Stimulated activated CD4-positive, alpha-beta T cell treated with anti-CD3 and anti-CD28 coated beads, Interleukin-4, amount 100 ng/mL, for 4 hours (primary cell): ENCODE data around the gene CT45A10.
"Not testable (repeated sequence)": the region's sequence is repeated elsewhere in the genome, so short reads cannot be mapped to it uniquely, and the experiment has no call there.

Experiments
- DNase-seq, 2 experiments: peaks; one replicate each; pipeline ENCODE4 v3.0.0-alpha.2; 2020

Gene CT45A10

GRCh38 chrX:135893294-135893817 lies at the start of gene CT45A10, which contains the start of gene SAGE1:
Gene CT45A10, minus strand, starts transcription at chrX:135893444. Its CDS starts 8,100 bp downstream, at chrX:135885344.
Gene SAGE1, plus strand, starts transcription at chrX:135893716. Its CDS starts 2,527 bp downstream, at chrX:135896243.
- no peak for DNase-seq

GRCh38 chrX:135931644-135932487 lies 38.6 kb upstream of the CT45A10 start:
- DNase-seq = peak; percentile 2 to 20

- no peak for DNase-seq
Measured at GRCh38 chrX:135927897-135928296, 34.7 kb upstream of the CT45A10 start.

- no peak for DNase-seq
Measured at GRCh38 chrX:135923353-135923752, 30.1 kb upstream of the CT45A10 start.

GRCh38 chrX:135920516-135920915 lies 27.3 kb upstream of the CT45A10 start:
- not testable (repeated sequence) for DNase-seq

- no peak for DNase-seq
Measured at GRCh38 chrX:135914404-135914803, 21.2 kb upstream of the CT45A10 start.

- no peak for DNase-seq
Measured at GRCh38 chrX:135910251-135910650, 17.0 kb upstream of the CT45A10 start.

GRCh38 chrX:135892781-135893180 lies 463 bp downstream of the CT45A10 start:
- DNase-seq = no peak

- no peak for DNase-seq
Measured at GRCh38 chrX:135890087-135890585, 3.1 kb downstream of the CT45A10 start.

GRCh38 chrX:135888976-135889375 lies 4.3 kb downstream of the CT45A10 start:
- DNase-seq = peak in 1 of 2 experiments; percentile 5

- not testable (repeated sequence) for DNase-seq
Measured at GRCh38 chrX:135888230-135888629, 5.0 kb downstream of the CT45A10 start.

GRCh38 chrX:135882741-135883140 lies 10.5 kb downstream of the CT45A10 start:
- not testable (repeated sequence) for DNase-seq

- not testable (repeated sequence) for DNase-seq
Measured at GRCh38 chrX:135871712-135872111, 21.5 kb downstream of the CT45A10 start, which contains the start of gene CT45A9. Gene CT45A9, minus strand, starts transcription at chrX:135871812. Its CDS starts 3,751 bp downstream, at chrX:135868061.

GRCh38 chrX:135854438-135854837 lies 38.8 kb downstream of the CT45A10 start, which contains the start of gene CT45A8:
Gene CT45A8, minus strand, starts transcription at chrX:135854538. Its CDS starts 3,755 bp downstream, at chrX:135850783.
- DNase-seq = not testable (repeated sequence)

- DNase-seq = not testable (repeated sequence)
Measured at GRCh38 chrX:135837180-135837579, 56.1 kb downstream of the CT45A10 start, which contains the start of gene CT45A7. Gene CT45A7, minus strand, starts transcription at chrX:135837280. Its CDS starts 3,747 bp downstream, at chrX:135833533.
